HEK293 (cell line): Measurements from ENCODE around the gene OSBPL10.
"Not testable (repeated sequence)": the region's sequence is repeated elsewhere in the genome, so short reads cannot be mapped to it uniquely, and the experiment has no call there.

Experiments used
- CTCF ChIA-PET: fragments of 350-600 bp; formaldehyde crosslinking; extraction: SDS; loops from one replicate; lab custom pipeline; 2021; ENCODE audit warnings: antibody characterized with exemption; lab: Yijun Ruan, JAX
- POLR2A ChIA-PET: fragments of 300-600 bp; formaldehyde crosslinking; extraction: SDS; loops from one replicate; lab custom pipeline; 2020; ENCODE audit warnings: antibody characterized with exemption, inconsistent platforms; lab: Yijun Ruan, JAX
- H3K27ac ChIP-seq: fragments of 200-500 bp; sonication (Bioruptor generic); 2 replicates; pipeline ENCODE4 v1.5.1; 2014; ENCODE audit warnings: low read depth, low read length, control low read depth, inconsistent platforms; ENCODE audit errors: extremely low read depth
- H3K36me3 ChIP-seq, 2 experiments: fragments of 200-500 bp in 1 of 2; sonication (Bioruptor generic) in 1 of 2; 1 replicate in 1 of 2; 2 replicates in 1 of 2; pipeline ENCODE4 v1.5.1; 2014 to 2017; ENCODE audit warnings: inconsistent platforms in 2 of 2, low read length in 2 of 2; ENCODE audit not compliant: control insufficient read depth in 2 of 2, insufficient read depth in 1 of 2
- H3K4me1 ChIP-seq: fragments of 200-500 bp; sonication (Bioruptor generic); 2 replicates; pipeline ENCODE4 v1.5.1; 2014; ENCODE audit warnings: mild to moderate bottlenecking, low read length, inconsistent platforms; ENCODE audit not compliant: control insufficient read depth, insufficient read depth
- H3K4me3 ChIP-seq: 2 replicates; pipeline ENCODE4 v1.5.1; 2011; ENCODE audit warnings: low read depth, mild to moderate bottlenecking, control low read depth, low read length, moderate library complexity
- H3K9me3 ChIP-seq: fragments of 200-500 bp; sonication (Bioruptor generic); 2 replicates; pipeline ENCODE4 v1.5.1; 2014; ENCODE audit warnings: low read depth, low read length, inconsistent platforms; ENCODE audit not compliant: control insufficient read depth, insufficient read depth
- KLF7 ChIP-seq: fragments of 450-650 bp; formaldehyde crosslinking; IDR thresholded peaks from 2 replicates; pipeline ENCODE4 v1.5.1; 2016; ENCODE audit warnings: missing biosample characterization, missing genetic modification characterization, borderline replicate concordance
- ZBTB20 ChIP-seq: fragments of 450-650 bp; formaldehyde crosslinking; IDR thresholded peaks from 2 replicates; pipeline ENCODE4 v1.5.1; 2016; ENCODE audit warnings: missing biosample characterization, missing genetic modification characterization
- ZBTB48 ChIP-seq: fragments of 450-650 bp; formaldehyde crosslinking; IDR thresholded peaks from 2 replicates; pipeline ENCODE4 v1.5.1; 2016; ENCODE audit warnings: missing biosample characterization, missing genetic modification characterization
- ZNF112 ChIP-seq: fragments of 450-650 bp; formaldehyde crosslinking; IDR thresholded peaks from 2 replicates; pipeline ENCODE4 v1.5.0; 2017; ENCODE audit warnings: missing biosample characterization, missing genetic modification characterization
- ZNF155 ChIP-seq: fragments of 450-650 bp; formaldehyde crosslinking; IDR thresholded peaks from 2 replicates; pipeline ENCODE4 v1.5.1; 2016; ENCODE audit warnings: missing biosample characterization, missing genetic modification characterization
- ZNF16 ChIP-seq: fragments of 450-650 bp; formaldehyde crosslinking; IDR thresholded peaks from 2 replicates; pipeline ENCODE4 v1.5.1; 2016; ENCODE audit warnings: low read depth, missing biosample characterization, missing genetic modification characterization
- ZNF169 ChIP-seq: fragments of 450-650 bp; formaldehyde crosslinking; IDR thresholded peaks from 2 replicates; pipeline ENCODE4 v1.5.1; 2016; ENCODE audit warnings: missing biosample characterization, missing genetic modification characterization
- ZNF292 ChIP-seq: fragments of 450-650 bp; formaldehyde crosslinking; IDR thresholded peaks from 2 replicates; pipeline ENCODE4 v1.5.1; 2016; ENCODE audit warnings: low read depth, missing biosample characterization, missing genetic modification characterization, borderline replicate concordance
- ZNF366 ChIP-seq: fragments of 450-650 bp; formaldehyde crosslinking; conservative IDR thresholded peaks from 2 replicates; pipeline ENCODE4 v1.5.1; 2016; ENCODE audit warnings: missing biosample characterization, missing genetic modification characterization
- ZNF423 ChIP-seq: fragments of 450-650 bp; formaldehyde crosslinking; IDR thresholded peaks from 2 replicates; pipeline ENCODE4 v1.5.1; 2016; ENCODE audit warnings: missing biosample characterization, missing genetic modification characterization
- ZNF510 ChIP-seq: fragments of 450-650 bp; formaldehyde crosslinking; IDR thresholded peaks from 2 replicates; pipeline ENCODE4 v1.5.1; 2018; ENCODE audit warnings: mild to moderate bottlenecking, missing genetic modification characterization, missing biosample characterization; ENCODE audit not compliant: insufficient replicate concordance
- ZNF544 ChIP-seq: fragments of 450-650 bp; formaldehyde crosslinking; IDR thresholded peaks from 2 replicates; pipeline ENCODE4 v1.5.0; 2017; ENCODE audit warnings: missing biosample characterization, missing genetic modification characterization
- ZNF555 ChIP-seq: fragments of 450-650 bp; formaldehyde crosslinking; conservative IDR thresholded peaks from 2 replicates; pipeline ENCODE4 v1.5.1; 2017; ENCODE audit warnings: missing biosample characterization, mild to moderate bottlenecking, missing genetic modification characterization, inconsistent platforms
- ZNF624 ChIP-seq: fragments of 450-650 bp; formaldehyde crosslinking; IDR thresholded peaks from 2 replicates; pipeline ENCODE4 v1.5.1; 2017; ENCODE audit warnings: missing biosample characterization, missing genetic modification characterization
- ZNF776 ChIP-seq: fragments of 450-650 bp; formaldehyde crosslinking; IDR thresholded peaks from 2 replicates; pipeline ENCODE4 v1.5.0; 2017; ENCODE audit warnings: missing biosample characterization, missing genetic modification characterization, borderline replicate concordance
- ZNF777 ChIP-seq: fragments of 450-650 bp; formaldehyde crosslinking; IDR thresholded peaks from 2 replicates; pipeline ENCODE4 v1.5.1; 2017; ENCODE audit warnings: missing biosample characterization, missing genetic modification characterization, borderline replicate concordance
- TF ChIP-seq, protein P1 (sequence below): fragments of 450-650 bp; formaldehyde crosslinking; conservative IDR thresholded peaks from 2 replicates; pipeline ENCODE4 v1.5.1; 2016; ENCODE audit warnings: low read depth, missing biosample characterization, missing genetic modification characterization
- TF ChIP-seq, protein P2 (sequence below): fragments of 450-650 bp; formaldehyde crosslinking; IDR thresholded peaks from 2 replicates; pipeline ENCODE4 v1.5.1; 2016; ENCODE audit warnings: missing biosample characterization, missing genetic modification characterization
- TF ChIP-seq, protein P3 (sequence below): fragments of 450-650 bp; formaldehyde crosslinking; IDR thresholded peaks from 2 replicates; pipeline ENCODE4 v1.5.1; 2016; ENCODE audit warnings: missing biosample characterization, missing genetic modification characterization
- TF ChIP-seq, protein P4 (sequence below): fragments of 450-650 bp; formaldehyde crosslinking; IDR thresholded peaks from 2 replicates; pipeline ENCODE4 v1.5.1; 2016; ENCODE audit warnings: missing biosample characterization, missing genetic modification characterization
- TF ChIP-seq, protein P5 (sequence below): fragments of 450-650 bp; formaldehyde crosslinking; IDR thresholded peaks from 2 replicates; pipeline ENCODE4 v1.5.1; 2016; ENCODE audit warnings: missing biosample characterization, missing genetic modification characterization

Gene OSBPL10

DNA sequence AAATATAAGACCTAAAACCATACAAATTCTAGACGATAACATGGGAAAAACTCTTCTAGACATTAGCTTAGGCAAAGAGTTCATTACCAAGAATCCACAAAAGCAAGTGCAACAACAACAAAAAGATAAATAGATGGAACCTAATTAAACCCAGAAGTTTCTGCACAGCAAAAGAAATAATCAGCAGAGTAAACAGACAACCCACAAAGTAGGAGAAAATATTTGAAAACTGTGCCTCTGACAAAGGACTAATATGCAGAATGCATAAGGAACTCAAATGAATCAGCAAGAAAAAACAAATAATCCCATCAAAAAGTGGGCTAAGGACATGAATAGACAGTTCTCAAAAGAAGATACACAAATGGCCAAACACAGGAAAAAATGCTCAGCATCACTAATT, 198.8 kb downstream of the OSBPL10 start:
- H3K4me3 ChIP-seq, CTCF ChIA-PET, H3K9me3 ChIP-seq, POLR2A ChIA-PET, H3K36me3 ChIP-seq, H3K27ac ChIP-seq, H3K4me1 ChIP-seq: not testable (repeated sequence)

DNA sequence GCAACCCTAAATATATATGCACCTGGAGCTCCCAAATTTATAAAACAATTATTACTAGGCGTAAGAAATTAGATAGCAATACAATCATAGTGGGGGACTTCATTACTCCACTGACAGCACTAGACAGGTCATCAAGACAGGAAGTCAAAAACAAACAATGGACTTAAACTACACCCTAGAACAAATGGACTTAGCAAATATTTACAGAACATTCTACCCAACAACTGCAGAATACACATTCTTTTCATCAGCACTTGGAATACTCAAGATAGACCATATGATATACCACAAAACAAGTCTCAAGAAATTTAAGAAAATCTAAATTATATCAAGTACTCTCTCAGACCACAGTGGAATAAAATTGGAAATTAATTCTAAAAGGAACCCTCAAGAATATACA, 201.5 kb downstream of the OSBPL10 start:
- H3K4me3 ChIP-seq, result no peak overlapping the region
- no peak overlapping the region for H3K27ac ChIP-seq
- ChIA-PET CTCF (interaction anchor here (1.3 kb wide), 1 partner anchor 11 kb away, joined by 3 read pairs; no protein-coding TSS in a partner anchor), POLR2A (no interaction called here)
- no peaks in the 10 kb centered on the region for H3K36me3 ChIP-seq
- TF ChIP-seq ZNF624 (tag by site-specific recombination) (no peak), KLF7 (tag by site-specific recombination) (no peak), ZNF777 (tag by site-specific recombination) (no peak), ZNF292 (tag by site-specific recombination) (no peak), ZBTB48 (tag by site-specific recombination) (no peak), ZNF169 (tag by site-specific recombination) (no peak), ZNF366 (tag by site-specific recombination) (no peak), ZNF555 (tag by site-specific recombination) (no peak), ZNF155 (no peak), ZNF544 (no peak), ZNF16 (tag by site-specific recombination) (no peak), ZNF776 (tag by site-specific recombination) (no peak)
- TF ChIP-seq, protein P1, sequence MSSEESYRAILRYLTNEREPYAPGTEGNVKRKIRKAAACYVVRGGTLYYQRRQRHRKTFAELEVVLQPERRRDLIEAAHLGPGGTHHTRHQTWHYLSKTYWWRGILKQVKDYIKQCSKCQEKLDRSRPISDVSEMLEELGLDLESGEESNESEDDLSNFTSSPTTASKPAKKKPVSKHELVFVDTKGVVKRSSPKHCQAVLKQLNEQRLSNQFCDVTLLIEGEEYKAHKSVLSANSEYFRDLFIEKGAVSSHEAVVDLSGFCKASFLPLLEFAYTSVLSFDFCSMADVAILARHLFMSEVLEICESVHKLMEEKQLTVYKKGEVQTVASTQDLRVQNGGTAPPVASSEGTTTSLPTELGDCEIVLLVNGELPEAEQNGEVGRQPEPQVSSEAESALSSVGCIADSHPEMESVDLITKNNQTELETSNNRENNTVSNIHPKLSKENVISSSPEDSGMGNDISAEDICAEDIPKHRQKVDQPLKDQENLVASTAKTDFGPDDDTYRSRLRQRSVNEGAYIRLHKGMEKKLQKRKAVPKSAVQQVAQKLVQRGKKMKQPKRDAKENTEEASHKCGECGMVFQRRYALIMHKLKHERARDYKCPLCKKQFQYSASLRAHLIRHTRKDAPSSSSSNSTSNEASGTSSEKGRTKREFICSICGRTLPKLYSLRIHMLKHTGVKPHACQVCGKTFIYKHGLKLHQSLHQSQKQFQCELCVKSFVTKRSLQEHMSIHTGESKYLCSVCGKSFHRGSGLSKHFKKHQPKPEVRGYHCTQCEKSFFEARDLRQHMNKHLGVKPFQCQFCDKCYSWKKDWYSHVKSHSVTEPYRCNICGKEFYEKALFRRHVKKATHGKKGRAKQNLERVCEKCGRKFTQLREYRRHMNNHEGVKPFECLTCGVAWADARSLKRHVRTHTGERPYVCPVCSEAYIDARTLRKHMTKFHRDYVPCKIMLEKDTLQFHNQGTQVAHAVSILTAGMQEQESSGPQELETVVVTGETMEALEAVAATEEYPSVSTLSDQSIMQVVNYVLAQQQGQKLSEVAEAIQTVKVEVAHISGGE (tag by site-specific recombination), result no peak
- H3K9me3 ChIP-seq, result no peaks in the 10 kb centered on the region
- H3K4me1 ChIP-seq, result no peaks in the 10 kb centered on the region

DNA sequence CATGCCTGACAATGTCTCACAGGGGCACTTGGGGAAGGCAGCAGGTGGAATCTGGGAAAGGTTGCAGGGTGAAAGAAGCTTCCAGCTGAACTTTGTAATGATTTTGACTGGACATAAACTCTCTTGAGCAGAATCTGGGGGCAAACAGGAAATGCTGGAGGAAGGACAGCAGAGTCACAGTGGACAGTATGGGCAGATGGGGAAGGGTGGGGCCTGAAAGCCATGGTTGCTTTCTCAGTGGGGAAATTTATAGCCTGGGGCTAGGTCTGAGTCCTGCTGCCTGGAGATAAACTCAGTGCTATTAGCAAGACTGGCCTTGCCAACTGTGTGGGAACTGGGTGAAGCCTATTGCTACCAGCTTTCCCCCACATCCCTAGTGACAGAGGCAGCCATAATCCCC, 203.2 kb downstream of the OSBPL10 start:
- no peaks in the 10 kb centered on the region for H3K9me3 ChIP-seq
- ChIA-PET CTCF (no interaction called here), POLR2A (no interaction called here)
- H3K36me3 ChIP-seq, result no peaks in the 10 kb centered on the region
- no peak overlapping the region for H3K27ac ChIP-seq
- H3K4me3 ChIP-seq, result no peak overlapping the region
- H3K4me1 ChIP-seq, result no peaks in the 10 kb centered on the region
- TF ChIP-seq, protein P2, sequence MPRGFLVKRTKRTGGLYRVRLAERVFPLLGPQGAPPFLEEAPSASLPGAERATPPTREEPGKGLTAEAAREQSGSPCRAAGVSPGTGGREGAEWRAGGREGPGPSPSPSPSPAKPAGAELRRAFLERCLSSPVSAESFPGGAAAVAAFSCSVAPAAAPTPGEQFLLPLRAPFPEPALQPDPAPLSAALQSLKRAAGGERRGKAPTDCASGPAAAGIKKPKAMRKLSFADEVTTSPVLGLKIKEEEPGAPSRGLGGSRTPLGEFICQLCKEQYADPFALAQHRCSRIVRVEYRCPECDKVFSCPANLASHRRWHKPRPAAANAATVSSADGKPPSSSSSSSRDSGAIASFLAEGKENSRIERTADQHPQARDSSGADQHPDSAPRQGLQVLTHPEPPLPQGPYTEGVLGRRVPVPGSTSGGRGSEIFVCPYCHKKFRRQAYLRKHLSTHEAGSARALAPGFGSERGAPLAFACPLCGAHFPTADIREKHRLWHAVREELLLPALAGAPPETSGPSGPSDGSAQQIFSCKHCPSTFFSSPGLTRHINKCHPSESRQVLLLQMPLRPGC (tag by site-specific recombination), result no peak
- TF ChIP-seq, protein P3, sequence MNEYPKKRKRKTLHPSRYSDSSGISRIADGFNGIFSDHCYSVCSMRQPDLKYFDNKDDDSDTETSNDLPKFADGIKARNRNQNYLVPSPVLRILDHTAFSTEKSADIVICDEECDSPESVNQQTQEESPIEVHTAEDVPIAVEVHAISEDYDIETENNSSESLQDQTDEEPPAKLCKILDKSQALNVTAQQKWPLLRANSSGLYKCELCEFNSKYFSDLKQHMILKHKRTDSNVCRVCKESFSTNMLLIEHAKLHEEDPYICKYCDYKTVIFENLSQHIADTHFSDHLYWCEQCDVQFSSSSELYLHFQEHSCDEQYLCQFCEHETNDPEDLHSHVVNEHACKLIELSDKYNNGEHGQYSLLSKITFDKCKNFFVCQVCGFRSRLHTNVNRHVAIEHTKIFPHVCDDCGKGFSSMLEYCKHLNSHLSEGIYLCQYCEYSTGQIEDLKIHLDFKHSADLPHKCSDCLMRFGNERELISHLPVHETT (tag by site-specific recombination), result no peak
- no peak for TF ChIP-seq ZNF510 (tag by site-specific recombination)
- TF ChIP-seq ZNF112 (tag by site-specific recombination), result no peak
- TF ChIP-seq, protein P4, sequence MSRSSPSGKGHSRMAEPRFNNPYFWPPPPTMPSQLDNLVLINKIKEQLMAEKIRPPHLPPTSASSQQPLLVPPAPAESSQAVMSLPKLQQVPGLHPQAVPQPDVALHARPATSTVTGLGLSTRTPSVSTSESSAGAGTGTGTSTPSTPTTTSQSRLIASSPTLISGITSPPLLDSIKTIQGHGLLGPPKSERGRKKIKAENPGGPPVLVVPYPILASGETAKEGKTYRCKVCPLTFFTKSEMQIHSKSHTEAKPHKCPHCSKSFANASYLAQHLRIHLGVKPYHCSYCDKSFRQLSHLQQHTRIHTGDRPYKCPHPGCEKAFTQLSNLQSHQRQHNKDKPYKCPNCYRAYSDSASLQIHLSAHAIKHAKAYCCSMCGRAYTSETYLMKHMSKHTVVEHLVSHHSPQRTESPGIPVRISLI, result no peak
- TF ChIP-seq, protein P5, sequence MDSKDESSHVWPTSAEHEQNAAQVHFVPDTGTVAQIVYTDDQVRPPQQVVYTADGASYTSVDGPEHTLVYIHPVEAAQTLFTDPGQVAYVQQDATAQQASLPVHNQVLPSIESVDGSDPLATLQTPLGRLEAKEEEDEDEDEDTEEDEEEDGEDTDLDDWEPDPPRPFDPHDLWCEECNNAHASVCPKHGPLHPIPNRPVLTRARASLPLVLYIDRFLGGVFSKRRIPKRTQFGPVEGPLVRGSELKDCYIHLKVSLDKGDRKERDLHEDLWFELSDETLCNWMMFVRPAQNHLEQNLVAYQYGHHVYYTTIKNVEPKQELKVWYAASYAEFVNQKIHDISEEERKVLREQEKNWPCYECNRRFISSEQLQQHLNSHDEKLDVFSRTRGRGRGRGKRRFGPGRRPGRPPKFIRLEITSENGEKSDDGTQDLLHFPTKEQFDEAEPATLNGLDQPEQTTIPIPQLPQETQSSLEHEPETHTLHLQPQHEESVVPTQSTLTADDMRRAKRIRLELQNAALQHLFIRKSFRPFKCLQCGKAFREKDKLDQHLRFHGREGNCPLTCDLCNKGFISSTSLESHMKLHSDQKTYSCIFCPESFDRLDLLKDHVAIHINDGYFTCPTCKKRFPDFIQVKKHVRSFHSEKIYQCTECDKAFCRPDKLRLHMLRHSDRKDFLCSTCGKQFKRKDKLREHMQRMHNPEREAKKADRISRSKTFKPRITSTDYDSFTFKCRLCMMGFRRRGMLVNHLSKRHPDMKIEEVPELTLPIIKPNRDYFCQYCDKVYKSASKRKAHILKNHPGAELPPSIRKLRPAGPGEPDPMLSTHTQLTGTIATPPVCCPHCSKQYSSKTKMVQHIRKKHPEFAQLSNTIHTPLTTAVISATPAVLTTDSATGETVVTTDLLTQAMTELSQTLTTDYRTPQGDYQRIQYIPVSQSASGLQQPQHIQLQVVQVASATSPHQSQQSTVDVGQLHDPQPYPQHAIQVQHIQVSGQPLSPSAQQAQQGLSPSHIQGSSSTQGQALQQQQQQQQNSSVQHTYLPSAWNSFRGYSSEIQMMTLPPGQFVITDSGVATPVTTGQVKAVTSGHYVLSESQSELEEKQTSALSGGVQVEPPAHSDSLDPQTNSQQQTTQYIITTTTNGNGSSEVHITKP (tag by site-specific recombination), result no peak
- TF ChIP-seq ZNF423 (tag by site-specific recombination), result no peak
- no peak for TF ChIP-seq ZBTB20 (tag by site-specific recombination)
